ENCODE results near the gene LGI1.

The LGI1 gene

DNA sequence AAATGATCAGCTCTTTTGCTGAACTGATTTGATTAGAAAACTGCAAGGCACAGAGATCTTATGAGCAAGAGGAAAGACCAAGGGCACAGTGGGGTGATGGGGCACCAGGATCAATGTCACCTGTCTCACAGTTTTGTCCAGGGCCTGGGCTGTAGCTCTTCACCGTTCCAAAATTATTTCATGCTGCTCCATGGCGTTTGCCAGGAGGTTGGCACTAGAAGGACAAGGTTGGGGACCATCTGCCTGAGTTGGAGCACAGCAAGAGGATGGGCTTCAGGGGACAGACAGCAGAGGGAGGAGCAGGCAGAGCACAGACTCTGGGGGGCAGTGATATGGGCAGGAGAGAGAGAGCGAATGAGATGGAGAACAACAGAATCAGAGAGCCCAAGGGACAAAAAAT is 37.8 kb upstream of the LGI1 start:
- Histone ChIP-seq H3K36me3 (ENCODE audit: insufficient read depth, insufficient read length, low read length) (no peaks in the 10 kb centered on the region), H3K27me3 (ENCODE audit: insufficient read depth, insufficient read length) (no peaks in the 10 kb centered on the region), H3K4me3 (ENCODE audit: insufficient read length, low read depth) (no peak overlapping the region), H3K9me3 (ENCODE audit: insufficient read depth, low read length) (no peaks in the 10 kb centered on the region), H3K4me1 (ENCODE audit: insufficient read depth, insufficient read length) (no peaks in the 10 kb centered on the region), H3K9ac (ENCODE audit: insufficient read length, low read depth) (no peak overlapping the region)
- TF ChIP-seq ZNF274 (IDR thresholded peaks at IDR 0.05; ENCODE audit: low read depth, low read length), result no peak
- no peak for TF ChIP-seq YY1 (IDR thresholded peaks at IDR 0.05; ENCODE audit: insufficient read depth, insufficient read length)
- TF ChIP-seq SUZ12 (IDR thresholded peaks at IDR 0.05; ENCODE audit: extremely low read depth, insufficient read depth, insufficient read length), result no peak
- DNase-seq (ENCODE audit: low read depth, low spot score), result no peak

DNA sequence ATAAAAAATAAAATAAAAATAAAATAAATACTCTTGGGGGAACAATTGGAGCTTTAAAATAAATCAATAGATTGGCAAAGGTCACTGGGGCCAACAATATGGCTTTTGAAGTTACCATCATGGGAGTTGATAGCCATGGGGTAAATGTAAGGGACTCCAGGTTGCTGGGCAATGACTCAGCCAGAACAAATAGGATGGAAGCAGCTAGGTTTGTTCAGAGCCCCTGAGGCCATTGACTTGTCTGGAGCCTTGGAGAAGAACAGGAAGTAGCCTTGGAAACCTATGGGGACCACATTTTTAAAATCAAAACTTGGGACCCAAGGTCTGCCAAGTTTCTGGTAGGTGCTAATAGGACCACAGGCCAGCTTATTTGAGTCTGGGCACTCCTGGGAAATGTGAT is 35.2 kb upstream of the LGI1 start:
- Histone ChIP-seq H3K27me3 (ENCODE audit: insufficient read depth, insufficient read length) (no peaks in the 10 kb centered on the region), H3K9ac (ENCODE audit: insufficient read length, low read depth) (no peak overlapping the region), H3K4me1 (ENCODE audit: insufficient read depth, insufficient read length) (no peaks in the 10 kb centered on the region), H3K36me3 (ENCODE audit: insufficient read depth, insufficient read length, low read length) (no peaks in the 10 kb centered on the region), H3K9me3 (ENCODE audit: insufficient read depth, low read length) (no peaks in the 10 kb centered on the region), H3K4me3 (ENCODE audit: insufficient read length, low read depth) (no peak overlapping the region)
- TF ChIP-seq YY1 (IDR thresholded peaks at IDR 0.05; ENCODE audit: insufficient read depth, insufficient read length), result no peak
- no peak for TF ChIP-seq SUZ12 (IDR thresholded peaks at IDR 0.05; ENCODE audit: extremely low read depth, insufficient read depth, insufficient read length)
- DNase-seq (ENCODE audit: low read depth, low spot score), result no peak

DNA sequence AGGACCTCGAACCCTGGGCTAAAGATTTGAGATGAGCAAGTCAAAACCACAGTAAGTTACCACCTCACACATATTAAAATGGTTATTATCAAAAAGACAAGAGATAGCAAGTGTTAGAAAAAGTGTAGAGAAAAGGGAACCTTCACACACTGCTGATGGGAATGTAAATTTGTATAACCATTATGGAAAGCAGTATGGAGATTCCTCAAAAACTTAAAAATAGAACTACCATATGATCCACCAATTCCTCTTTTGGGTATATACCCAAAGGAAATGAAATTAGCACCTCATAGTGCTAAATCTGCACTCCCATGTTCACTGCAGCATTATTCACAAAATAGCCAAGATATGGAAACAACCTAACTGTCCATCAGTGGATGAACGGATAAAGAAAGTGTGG is 34.6 kb upstream of the LGI1 start:
- Histone ChIP-seq H3K4me1 (ENCODE audit: insufficient read depth, insufficient read length) (no peaks in the 10 kb centered on the region), H3K4me3 (ENCODE audit: insufficient read length, low read depth) (no peak overlapping the region), H3K9me3 (ENCODE audit: insufficient read depth, low read length) (no peaks in the 10 kb centered on the region), H3K36me3 (ENCODE audit: insufficient read depth, insufficient read length, low read length) (no peaks in the 10 kb centered on the region), H3K27me3 (ENCODE audit: insufficient read depth, insufficient read length) (no peaks in the 10 kb centered on the region), H3K9ac (ENCODE audit: insufficient read length, low read depth) (no peak overlapping the region)
- TF ChIP-seq YY1 (IDR thresholded peaks at IDR 0.05; ENCODE audit: insufficient read depth, insufficient read length), result no peak
- no peak for TF ChIP-seq SUZ12 (IDR thresholded peaks at IDR 0.05; ENCODE audit: extremely low read depth, insufficient read depth, insufficient read length)
- DNase-seq (ENCODE audit: low read depth, low spot score), result no peak

DNA sequence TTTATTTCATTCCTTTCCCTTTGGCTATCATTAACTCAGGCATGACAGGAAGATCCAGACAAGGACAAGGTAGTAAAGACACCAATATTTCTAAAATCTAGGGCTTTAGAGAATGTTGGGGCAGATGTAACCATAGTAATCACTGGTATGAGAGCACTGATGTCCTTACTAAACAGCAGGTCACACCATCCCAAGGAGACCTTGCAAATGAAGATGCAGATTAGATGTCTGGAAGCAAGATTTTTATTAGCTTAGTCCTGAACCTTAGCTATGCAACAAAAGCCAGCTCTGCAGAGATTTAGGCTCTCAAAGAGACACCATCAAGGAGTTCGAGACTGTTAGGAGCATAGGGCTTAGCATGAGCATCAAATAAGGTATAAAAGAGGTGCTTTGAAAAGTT is 31.7 kb upstream of the LGI1 start:
- H3K36me3 ChIP-seq (ENCODE audit: insufficient read depth, insufficient read length, low read length), result no peaks in the 10 kb centered on the region
- H3K4me1 ChIP-seq (ENCODE audit: insufficient read depth, insufficient read length), result no peaks in the 10 kb centered on the region
- no peak overlapping the region for H3K9ac ChIP-seq (ENCODE audit: insufficient read length, low read depth)
- H3K9me3 ChIP-seq (ENCODE audit: insufficient read depth, low read length), result no peaks in the 10 kb centered on the region
- no peaks in the 10 kb centered on the region for H3K27me3 ChIP-seq (ENCODE audit: insufficient read depth, insufficient read length)
- no peak for TF ChIP-seq SUZ12 (IDR thresholded peaks at IDR 0.05; ENCODE audit: extremely low read depth, insufficient read depth, insufficient read length)
- no peak for TF ChIP-seq YY1 (IDR thresholded peaks at IDR 0.05; ENCODE audit: insufficient read depth, insufficient read length)
- no peak for TF ChIP-seq ZNF274 (IDR thresholded peaks at IDR 0.05; ENCODE audit: low read depth, low read length)
- H3K4me3 ChIP-seq (ENCODE audit: insufficient read length, low read depth), result no peak overlapping the region
- DNase-seq (ENCODE audit: low read depth, low spot score), result no peak

DNA sequence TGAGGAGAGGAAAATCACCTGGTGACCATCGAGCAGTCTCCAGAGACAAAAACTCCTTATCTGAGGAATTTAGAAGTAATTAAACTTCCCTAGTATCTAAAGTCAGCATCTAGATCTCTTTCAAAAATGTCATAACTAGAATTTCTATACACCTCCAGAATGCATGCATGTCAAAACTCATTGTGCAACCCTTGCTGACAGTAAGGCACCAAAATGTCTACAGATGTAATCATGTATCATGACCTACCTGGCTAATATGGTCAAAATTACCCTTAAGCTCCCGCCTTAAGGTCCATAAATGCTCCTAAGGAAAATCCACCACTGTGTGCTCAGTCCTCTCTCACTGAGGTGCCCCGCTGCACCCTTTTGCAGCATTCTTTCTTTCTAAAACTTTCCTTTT is 16.4 kb upstream of the LGI1 start:
- Histone ChIP-seq H3K36me3 (ENCODE audit: insufficient read depth, insufficient read length, low read length) (no peaks in the 10 kb centered on the region), H3K9me3 (ENCODE audit: insufficient read depth, low read length) (no peaks in the 10 kb centered on the region), H3K27me3 (ENCODE audit: insufficient read depth, insufficient read length) (no peaks in the 10 kb centered on the region), H3K9ac (ENCODE audit: insufficient read length, low read depth) (no peak overlapping the region), H3K4me3 (ENCODE audit: insufficient read length, low read depth) (no peak overlapping the region), H3K4me1 (ENCODE audit: insufficient read depth, insufficient read length) (peaks cover 2% of the 10 kb centered on the region)
- DNase-seq (ENCODE audit: low read depth, low spot score), result no peak
- TF ChIP-seq SUZ12 (IDR thresholded peaks at IDR 0.05; ENCODE audit: extremely low read depth, insufficient read depth, insufficient read length) (no peak), YY1 (IDR thresholded peaks at IDR 0.05; ENCODE audit: insufficient read depth, insufficient read length) (no peak), ZNF274 (IDR thresholded peaks at IDR 0.05; ENCODE audit: low read depth, low read length) (no peak)

DNA sequence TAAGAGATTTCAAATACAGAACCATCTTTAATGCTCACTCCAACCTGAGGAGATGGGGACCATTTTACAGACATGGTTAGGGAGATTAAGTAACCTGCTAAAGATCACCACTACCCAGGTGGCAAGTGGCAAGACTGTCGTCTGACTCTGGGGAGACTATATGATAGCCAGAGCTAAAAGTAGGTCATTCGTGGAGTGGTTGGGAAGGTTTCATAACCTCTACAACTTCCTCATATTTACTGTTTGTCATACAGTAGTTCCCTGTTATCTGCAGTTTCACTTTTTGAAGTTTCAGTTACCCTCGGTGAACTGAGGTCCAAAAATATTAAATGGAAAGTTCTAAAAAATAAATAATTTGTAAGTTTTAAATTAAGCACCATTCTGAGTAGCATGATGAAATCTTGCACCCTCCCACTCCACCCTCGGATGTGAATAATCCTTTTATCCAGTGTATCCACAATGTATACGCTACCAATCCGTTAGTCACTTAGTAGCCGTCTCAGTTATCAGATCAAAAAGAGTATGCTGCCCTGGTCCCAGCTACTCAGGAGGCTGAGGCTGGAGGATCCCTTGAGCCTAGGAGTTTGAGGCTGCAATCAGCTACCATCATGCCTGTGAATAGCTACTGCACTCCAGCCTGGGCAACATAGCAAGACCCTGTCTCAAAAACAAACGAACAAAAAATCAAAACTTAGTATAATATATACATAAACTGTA is 14.9 kb upstream of the LGI1 start:
- no peak overlapping the region for H3K9ac ChIP-seq (ENCODE audit: insufficient read length, low read depth)
- H3K9me3 ChIP-seq (ENCODE audit: insufficient read depth, low read length), result no peaks in the 10 kb centered on the region
- DNase-seq (ENCODE audit: low read depth, low spot score), result no peak
- H3K4me1 ChIP-seq (ENCODE audit: insufficient read depth, insufficient read length), result peaks cover 2% of the 10 kb centered on the region
- H3K27me3 ChIP-seq (ENCODE audit: insufficient read depth, insufficient read length), result no peaks in the 10 kb centered on the region
- TF ChIP-seq ZNF274 (IDR thresholded peaks at IDR 0.05; ENCODE audit: low read depth, low read length) (no peak), SUZ12 (IDR thresholded peaks at IDR 0.05; ENCODE audit: extremely low read depth, insufficient read depth, insufficient read length) (no peak), YY1 (IDR thresholded peaks at IDR 0.05; ENCODE audit: insufficient read depth, insufficient read length) (no peak)
- H3K36me3 ChIP-seq (ENCODE audit: insufficient read depth, insufficient read length, low read length), result no peaks in the 10 kb centered on the region
- no peak overlapping the region for H3K4me3 ChIP-seq (ENCODE audit: insufficient read length, low read depth)

DNA sequence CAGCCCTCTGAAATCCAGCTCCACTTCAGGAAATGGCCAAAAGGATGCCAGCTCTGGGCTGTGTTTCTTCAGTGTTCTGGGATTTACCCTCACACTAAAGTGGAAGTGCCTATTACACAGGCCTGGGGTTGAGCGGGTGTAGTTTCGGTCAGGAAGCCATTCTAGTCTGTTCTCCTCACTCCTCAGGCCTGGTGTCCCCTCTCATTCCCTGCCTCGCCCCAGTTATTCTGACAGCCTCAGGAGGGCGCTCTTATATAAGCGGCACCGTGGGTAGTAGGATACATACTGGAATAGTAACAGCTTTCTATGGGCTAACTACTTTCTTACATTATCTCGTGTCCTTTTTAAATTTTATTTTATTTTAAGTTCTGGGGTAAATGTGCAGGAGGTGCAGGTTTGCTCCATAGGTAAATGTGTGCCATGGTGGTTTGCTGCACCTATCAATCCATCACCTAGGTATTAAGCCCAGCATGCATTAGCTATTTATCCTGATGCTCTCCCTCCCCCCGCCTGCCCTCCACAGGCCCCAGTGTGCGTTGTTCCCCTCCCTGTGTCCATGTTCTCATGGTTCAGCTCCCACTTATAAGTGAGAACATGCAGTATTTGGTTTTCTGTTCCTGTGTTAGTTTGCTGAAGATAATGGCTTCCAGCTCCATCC is 12.2 kb upstream of the LGI1 start:
- TF ChIP-seq YY1 (IDR thresholded peaks at IDR 0.05; ENCODE audit: insufficient read depth, insufficient read length) (no peak), ZNF274 (IDR thresholded peaks at IDR 0.05; ENCODE audit: low read depth, low read length) (no peak), SUZ12 (IDR thresholded peaks at IDR 0.05; ENCODE audit: extremely low read depth, insufficient read depth, insufficient read length) (no peak)
- DNase-seq (ENCODE audit: low read depth, low spot score), result no peak

More for the DNA sequence above, 12.2 kb upstream of the LGI1 start:
- H3K9ac ChIP-seq (ENCODE audit: insufficient read length, low read depth), result no peak overlapping the region
- H3K36me3 ChIP-seq (ENCODE audit: insufficient read depth, insufficient read length, low read length), result no peaks in the 10 kb centered on the region
- peaks cover 2% of the 10 kb centered on the region for H3K4me1 ChIP-seq (ENCODE audit: insufficient read depth, insufficient read length)
- no peak overlapping the region for H3K4me3 ChIP-seq (ENCODE audit: insufficient read length, low read depth)
- H3K27me3 ChIP-seq (ENCODE audit: insufficient read depth, insufficient read length), result no peaks in the 10 kb centered on the region
- H3K9me3 ChIP-seq (ENCODE audit: insufficient read depth, low read length), result no peaks in the 10 kb centered on the region

All from NT2/D1 (cell line).